HG03066 (cell line): ENCODE data around the gene RAB3D.
"Not testable (repeated sequence)": the region's sequence is repeated elsewhere in the genome, so short reads cannot be mapped to it uniquely, and the experiment has no call there.

Experiments
- ATAC-seq: cut with Tn5 transposase; IDR thresholded peaks from one replicate; pipeline ENCODE4 v1.9.1; 2021; ENCODE audit warnings: low read depth; ENCODE audit not compliant: unreplicated experiment

The RAB3D gene

DNA sequence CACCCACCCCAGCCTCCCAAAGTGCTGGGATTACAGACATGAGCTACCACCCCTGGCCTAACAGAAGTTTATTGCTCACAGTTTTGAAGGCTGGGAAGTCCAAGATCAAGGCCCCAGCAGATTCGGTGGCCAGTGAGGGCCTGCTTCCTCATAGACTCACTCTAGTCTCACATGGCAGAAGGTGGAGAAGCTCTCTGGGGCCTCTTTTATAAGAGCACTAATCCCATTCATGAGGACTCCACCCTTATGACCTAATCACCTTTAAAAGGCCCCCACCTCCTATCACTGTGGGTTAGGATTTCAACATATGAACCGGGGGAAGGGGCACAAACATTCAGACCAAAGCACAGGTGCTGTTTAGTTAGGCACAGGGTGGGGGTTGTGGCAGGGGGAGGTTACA is 28.1 kb upstream of the RAB3D start:
- ATAC-seq = no peak

DNA sequence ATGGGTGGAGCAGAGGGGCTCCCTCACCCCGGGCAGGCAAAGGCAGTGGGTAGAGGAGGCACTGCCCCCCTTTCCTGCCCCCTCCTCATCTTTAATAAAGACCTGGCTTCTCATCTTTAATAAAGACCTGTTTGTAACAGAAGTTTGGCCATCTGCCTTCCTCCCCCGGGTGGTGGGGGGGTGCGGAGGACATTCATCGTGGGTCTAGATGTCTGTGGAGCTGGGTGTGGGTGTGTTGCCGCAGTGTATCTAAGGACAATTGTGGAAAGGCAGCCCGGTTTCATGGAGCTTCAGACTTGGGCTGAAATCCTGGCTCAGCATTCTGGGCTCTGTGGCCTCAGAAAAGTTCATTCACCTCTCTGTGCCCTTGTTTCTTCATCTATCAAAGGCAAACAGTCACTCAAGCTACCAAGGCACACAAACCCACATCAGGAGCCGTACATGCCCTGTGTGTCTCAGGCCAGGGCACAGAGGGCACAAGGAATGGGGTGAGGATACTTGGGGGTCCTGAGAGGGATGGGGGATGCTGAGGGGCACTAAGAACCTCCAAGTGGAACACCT is 26.2 kb upstream of the RAB3D start:
- no peak for ATAC-seq

DNA sequence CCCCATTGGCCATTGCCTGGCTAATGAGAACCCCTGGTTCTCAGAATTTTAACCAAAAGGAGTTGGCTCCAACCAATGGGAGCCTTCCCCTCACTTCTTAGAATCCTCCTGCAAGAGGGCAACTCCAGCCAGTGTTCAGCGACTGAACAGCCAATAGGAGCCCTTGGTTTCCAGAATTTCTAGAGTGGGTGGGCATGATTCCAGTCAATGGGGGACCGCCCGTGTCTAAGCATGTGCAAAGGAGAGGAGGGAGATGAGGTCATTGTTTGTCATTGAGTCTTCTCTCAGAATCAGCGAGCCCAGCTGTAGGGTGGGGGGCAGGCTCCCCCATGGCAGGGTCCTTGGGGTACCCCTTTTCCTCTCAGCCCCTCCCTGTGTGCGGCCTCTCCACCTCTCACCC is 25.5 kb upstream of the RAB3D start:
- ATAC-seq = no peak

DNA sequence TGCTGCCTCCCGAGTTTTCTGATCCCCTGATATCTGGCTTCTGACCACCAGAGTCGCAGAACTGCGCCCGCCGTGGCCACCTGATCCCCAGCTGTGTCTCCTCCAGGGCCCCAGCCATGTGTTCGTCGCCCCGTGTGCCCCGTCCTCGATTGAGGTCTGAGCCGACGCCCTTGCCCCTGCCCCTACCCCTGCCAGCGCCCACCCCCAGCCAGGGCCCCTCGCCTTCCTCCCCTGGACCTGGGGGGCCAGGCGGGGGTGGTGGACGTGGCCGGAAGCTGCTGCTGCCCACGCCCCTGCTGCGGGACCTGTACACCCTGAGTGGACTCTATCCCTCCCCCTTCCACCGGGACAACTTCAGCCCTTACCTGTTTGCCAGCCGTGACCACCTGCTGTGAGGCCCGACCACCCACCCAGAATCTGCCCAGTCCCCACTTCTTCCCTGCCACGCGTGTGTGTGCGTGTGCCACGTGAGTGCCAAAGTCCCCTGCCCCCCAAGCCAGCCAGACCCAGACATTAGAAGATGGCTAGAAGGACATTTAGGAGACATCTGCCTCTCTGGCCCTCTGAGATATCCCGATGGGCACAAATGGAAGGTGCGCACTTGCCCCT is 24.9 kb upstream of the RAB3D start:
- ATAC-seq = no peak

DNA sequence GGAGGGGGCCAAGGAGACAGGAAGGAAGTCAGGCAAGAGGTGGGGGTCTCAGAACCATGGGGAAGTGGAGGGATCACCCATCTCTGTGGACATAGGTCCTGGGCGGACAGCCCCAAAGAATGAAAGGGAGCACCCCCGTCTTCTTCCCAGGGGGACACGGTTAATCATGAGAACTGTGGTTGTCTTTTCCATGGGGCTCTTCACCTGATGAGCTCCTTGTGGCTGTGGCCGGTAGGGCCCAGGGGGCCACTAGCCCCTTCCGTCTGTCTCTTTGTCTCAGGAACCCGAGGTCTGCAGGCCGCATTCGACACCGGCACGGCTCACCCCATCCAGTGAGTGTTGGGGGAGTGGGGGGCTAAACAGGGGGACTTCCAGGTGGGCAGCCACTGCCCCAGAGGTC is 24.4 kb upstream of the RAB3D start:
- no peak for ATAC-seq

DNA sequence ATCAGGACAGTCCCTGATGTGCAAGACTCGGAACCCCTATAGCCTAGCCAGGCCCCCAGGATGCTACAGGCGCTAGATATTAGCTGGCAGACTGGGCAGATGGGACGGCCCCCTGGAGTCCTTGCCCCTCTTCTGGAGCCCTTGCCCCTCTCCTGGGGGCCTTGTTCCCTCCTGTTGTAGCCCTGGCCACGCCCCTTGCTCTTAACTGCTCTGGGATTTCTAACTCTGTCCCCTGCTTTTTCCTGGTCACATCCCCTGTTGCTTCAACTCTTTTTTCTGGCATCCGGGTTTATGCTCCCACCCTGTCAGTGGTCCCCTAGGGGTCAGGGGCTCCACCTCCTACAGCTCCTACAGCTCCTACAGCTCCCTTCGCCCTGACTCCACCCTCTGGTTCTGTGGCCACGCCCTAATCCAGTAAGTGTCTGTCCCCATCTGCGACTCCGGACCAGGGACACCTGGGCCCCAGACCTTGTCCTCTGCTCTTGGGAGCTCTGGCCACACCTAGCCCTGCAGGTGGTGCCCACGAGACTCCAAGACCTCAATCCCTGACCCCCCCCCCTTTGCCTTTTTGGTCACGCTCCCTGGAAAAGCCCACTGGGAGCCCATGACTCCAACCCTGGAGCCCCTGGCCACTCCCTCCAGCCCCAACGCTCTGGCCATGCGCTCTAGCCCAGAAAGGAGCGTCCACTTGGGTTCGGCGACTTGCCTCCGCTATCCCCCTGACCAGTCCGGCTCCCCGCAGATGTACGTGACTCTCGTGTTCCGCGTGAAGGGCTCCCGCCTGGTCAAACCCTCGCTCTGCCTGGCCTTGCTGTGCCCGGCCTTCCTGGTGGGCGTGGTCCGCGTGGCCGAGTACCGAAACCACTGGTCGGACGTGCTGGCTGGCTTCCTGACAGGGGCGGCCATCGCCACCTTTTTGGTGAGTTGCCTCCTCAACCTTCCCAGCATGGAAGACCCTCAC is 22.6 kb upstream of the RAB3D start:
- no peak for ATAC-seq

DNA sequence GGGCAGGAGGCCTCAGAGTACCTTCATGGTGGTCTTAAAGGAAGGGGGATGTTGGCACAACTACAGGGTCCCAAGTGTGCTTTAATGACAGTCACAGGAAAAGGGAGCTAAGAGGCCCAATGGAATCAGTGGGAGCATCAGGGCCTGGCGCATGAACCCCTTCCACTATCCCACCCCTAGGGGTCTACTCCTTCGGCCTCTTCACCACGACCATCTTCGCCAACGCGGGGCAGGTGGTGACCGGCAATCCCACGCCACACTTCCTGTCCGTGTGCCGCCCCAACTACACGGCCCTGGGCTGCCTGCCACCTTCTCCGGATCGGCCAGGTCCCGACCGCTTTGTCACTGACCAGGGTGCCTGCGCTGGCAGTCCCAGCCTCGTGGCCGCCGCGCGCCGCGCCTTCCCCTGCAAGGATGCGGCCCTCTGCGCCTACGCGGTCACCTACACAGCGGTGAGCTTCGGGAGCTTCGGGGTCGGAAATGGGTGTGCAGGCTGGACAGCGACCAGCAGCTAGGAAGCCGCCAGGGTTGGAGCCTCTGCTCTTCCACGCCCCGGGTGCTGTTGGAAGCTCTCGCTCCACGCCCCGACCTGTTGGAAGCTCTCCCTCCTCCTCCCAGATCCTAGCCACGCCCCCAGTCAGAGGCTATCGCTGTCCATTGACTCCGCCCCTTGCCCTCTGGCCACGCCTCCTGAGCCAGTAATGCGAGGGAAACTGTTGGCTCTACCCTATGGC is 21.7 kb upstream of the RAB3D start:
- ATAC-seq = no peak

DNA sequence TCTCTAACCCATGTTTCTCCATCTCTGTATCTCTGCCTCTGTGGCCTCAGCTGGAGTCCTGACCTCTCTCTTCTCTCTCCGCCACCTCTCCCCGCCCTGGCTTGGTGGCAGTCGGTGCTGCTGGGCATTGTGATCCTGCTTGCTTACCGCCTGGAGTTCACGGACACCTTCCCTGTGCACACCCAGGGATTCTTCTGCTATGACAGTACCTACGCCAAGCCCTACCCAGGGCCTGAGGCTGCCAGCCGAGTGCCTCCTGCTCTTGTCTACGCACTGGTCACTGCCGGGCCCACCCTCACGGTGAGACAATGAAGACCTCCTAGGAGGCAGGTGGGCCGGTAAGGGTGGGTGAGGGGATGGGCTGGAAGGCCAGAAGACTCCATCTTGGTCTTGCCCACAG is 20.0 kb upstream of the RAB3D start:
- ATAC-seq = no peak

DNA sequence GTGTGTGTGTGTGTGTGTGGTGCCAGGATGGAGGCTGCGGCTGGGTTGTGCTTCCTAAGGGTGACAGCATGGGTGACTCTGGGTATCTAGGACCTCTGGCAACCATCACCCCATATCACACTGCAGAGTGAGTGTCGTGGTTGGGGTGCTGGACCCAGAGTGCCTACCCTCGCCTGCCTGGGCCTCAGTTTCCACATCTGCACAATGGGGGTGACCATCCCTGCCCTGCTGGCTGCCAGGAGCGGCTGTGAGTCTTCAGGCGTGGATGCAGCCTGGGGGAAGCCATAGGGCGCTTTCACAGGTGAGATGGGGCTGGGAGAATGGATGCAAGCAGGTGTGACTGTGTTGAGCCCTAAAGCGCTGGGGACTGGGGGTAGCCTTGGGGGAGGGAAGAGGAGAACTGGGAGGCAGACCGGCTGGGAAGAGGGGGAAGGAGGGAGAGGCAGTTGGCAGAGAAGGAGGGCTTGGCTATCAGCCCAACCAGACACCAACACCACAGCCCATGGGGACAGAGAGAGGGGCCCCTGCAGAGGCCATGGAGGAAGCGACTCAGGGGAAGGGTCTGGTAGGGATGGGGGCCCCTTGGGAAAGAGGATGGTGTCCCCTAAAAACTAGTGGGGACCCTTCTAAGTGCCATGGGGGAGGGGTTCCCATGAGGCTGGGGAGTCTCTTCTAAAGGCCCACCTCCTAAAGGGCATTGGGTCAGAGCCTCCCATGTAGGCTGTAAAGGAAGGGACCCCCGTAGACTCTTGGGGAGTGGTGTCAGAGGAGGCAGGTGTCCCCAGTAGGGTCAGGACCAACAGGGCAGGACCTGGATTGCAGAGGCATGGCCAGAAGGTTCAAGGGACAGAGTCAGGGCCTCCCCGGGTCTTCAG is 17.5 kb upstream of the RAB3D start:
- no peak for ATAC-seq

DNA sequence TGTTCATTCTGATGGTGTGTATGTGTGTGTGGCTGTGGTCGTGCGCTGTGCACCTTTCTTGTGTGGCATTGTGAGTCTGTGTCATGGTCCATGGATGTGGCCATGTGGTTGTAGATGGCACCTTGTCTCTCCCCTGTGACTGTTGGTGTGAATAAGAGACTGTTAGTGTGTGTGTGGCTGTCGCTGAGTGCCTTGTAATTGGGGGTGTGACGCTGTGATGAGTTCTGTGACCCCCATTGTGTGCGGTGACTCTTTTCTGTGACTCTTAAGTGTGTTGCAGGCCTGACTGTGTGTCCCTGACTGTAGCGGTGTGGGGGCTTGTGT is 16.6 kb upstream of the RAB3D start:
- no peak for ATAC-seq

DNA sequence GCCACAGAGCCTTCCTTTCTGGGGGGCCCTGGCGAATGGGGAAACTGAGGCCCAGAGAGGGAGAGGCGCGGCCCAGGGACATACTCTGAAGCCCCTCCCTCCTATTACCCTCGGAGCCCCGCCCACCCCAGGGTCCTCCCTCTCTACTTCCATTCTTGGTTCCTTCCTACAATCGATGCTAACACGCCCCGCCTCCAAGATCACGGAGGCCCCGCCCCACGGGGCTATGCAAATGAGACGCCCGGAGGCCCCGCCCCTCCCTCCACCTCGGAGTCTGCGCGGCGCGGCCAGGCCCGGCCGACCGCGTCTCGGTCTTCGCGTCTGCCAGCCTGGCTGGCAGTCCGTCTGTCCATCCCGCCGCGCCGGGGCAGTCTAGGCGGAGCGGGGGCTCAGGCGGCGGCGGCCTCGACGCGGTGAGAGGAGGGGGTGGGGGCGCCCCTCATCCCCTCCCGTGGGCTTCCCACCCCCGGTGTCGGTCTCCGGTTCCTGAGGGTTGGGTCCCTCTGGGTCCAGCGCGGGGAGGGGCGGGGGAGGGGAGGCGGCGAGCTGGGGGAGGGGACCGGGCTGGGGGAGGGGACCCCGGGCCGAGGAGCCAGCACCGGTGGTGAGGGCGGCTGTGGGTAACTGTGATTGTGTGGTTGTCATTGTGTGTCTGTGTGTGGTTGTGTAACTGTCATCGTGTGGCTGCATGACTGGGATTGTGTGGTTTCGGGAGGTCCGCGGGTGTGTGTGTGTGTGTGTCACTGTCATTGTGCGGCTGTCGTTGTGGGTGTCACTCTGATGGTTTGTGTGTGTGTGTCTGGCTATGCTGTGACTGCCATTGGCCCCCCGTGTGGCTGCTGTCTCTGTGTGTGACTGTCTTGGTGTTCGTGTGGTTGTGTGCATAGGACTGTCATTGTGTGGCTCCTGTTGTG is 16.0 kb upstream of the RAB3D start, which contains the start of gene PLPPR2:
TSS of gene PLPPR2 (plus strand) at position 273 of the 914 bp plus-strand sequence. CDS start 2,242 bp downstream, outside the sequence.
- ATAC-seq = no peak

DNA sequence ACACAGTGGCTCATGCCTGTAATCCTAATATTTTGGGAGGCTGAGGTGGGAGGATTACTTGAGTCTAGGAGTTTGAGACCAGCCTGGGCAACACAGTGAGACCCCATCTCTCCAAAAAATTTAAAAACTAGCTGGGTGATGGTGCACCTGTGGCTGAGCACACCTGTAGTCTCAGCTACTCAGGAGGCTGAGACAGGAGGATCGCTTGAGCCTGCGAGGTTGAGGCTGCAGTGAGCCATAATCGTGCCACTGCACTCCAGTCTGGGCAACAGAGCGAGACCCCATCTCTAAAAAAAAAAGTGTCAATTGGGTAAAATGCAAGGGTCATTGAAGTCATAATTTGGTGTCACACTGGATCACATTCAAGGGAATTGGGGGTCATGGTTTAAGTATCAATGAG is 14.6 kb upstream of the RAB3D start:
- ATAC-seq = not testable (repeated sequence)

DNA sequence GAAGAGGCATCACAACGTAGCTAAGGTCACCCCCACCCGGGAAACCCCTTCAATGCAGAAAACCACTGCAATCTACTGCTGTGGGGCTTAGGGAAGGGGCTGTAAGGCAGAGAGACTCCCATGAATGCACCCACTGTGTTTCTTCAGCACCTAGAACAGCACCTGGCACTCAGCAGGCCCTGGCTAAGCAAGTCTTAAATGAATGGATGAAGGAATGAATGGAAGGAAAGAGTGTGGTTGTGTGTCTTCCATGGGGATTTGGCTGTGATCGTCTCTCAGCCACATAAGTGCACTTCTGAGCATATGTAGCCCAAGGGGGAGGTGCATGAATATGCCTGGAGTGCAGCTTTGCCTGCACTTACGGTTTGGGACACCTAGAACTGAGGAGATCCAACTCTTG is 9.7 kb upstream of the RAB3D start:
- no peak for ATAC-seq

DNA sequence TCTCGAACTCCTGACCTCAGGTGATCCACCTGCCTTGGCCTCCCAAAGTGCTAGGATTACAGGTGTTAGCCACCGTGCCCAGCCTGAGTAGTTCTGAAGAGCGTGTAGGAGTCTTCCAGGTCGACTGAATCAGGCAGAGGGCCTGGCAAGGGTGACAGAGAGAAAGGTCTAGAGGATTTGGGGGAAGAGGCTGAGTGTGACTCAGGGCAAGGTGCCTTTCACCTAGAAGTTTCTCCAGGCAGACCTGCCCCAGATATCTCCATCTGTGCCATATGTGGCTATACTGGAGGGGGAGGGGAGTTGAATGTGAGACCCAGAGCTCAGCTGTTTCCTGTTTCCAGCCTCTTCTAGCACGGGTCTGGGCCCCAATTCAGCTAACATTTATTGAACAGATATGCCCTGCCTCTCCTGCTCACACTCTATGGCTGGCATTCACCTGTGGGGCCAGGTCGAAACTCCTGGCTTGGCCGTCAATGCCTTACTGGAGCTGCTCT is 8.1 kb upstream of the RAB3D start:
- no peak for ATAC-seq

DNA sequence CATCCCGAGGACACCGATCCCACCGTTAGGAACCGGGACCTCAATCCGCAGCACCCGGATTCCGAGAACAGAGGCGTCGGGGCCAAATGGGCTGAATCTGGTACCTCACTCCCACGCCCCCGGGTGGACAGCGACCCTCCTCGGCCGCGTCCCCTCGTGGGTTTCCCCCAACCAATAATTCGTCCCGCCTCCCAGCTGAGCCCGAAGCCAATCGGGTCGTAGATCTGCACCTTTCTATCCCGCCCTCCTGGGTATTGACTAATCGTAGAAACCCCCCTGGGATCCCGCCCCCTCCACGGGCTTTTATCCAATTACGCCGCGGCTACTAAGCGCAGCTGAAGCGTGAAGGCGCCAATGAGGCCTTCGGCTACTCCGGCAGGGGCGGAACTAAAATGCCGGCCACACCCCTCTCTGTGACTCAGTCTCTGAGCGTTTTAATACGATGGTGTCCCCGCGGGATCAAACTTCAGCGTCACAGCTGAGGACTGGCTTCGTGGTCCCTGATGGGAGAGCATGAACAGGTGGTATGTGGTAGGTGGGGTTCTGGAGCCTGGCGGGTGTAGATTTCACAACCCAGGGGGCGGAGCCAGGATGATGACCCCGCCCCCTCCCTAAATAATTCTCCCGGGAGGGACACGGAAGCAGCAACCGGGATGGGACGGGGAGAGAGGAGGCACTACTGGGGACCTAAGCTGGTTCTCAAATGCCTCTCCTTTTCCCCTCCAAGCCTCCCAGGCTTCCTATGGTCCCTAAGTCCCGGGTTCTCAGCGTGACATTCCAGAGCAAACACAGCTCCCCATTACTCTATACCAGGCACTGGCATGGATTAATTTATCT is 6.9 kb upstream of the RAB3D start, which contains the start of the genes CCDC159 and TMEM205:
TSS of gene CCDC159 (plus strand) at position 416 of the 837 bp plus-strand sequence. CDS start at position 504, 88 bp downstream.
TSS of gene TMEM205 (minus strand) at position 165 of the 837 bp plus-strand sequence. CDS start 649 bp downstream, outside the sequence.
- peak; percentile 90 for ATAC-seq

DNA sequence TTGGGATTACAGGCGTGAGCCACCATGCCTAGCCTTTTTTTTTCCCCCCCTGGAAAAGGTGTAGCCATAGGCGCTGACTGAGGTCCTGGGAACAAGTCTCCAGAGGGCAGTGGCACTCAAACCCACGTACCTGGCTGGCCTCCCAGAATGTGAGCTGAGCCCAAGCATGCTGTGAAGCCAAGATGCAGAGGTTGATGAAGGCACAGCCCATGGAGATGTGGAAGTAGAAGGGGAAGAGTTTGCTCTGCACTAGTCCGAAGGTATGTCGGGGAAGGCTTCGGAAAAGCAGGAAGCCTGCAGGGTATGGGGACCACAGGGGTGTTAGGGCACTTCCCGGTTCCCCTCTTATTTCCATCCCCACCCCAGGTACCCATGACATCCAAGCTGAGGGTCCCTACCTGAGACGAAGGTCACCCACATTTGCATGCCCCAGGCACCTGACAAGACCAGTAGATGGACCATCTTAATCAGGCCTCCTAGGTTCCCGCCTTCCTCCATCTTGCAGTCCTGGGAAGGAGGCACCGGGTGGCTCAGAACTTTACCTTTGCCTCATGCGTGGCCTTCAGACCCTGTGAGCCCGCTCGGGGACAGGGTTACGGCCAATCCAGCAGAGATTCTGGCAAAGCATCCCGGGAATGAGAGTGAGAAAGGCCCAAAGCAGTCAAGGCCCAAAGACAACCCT is 5.8 kb upstream of the RAB3D start:
- ATAC-seq = no peak

DNA sequence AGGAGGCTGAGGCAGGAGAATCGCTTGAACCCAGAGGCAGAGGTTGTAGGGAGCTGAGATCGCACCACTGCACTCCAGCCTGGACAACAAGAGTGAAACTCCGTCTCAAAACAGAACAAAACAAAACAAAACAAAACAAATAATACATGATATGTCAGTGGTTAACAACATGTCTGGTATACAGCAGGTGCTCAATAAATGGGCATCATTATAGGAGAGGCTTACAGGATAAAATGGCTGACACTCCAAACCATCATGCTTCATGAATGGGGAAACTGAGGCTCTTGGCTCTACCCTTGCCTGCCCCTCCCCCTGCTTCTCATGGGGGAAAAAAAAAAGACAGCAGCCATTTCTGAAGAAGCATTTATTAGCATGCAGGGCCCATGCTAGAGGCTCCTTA is 3.0 kb upstream of the RAB3D start:
- no peak for ATAC-seq
